GM21717 (cell line): ENCODE measurements around the gene YARS1.

ENCODE experiments used
- ATAC-seq: cut with Tn5 transposase; IDR thresholded peaks from one replicate; pipeline ENCODE4 v1.9.1; 2021; ENCODE audit warnings: mild to moderate bottlenecking, moderate library complexity; ENCODE audit not compliant: unreplicated experiment

Gene YARS1

DNA sequence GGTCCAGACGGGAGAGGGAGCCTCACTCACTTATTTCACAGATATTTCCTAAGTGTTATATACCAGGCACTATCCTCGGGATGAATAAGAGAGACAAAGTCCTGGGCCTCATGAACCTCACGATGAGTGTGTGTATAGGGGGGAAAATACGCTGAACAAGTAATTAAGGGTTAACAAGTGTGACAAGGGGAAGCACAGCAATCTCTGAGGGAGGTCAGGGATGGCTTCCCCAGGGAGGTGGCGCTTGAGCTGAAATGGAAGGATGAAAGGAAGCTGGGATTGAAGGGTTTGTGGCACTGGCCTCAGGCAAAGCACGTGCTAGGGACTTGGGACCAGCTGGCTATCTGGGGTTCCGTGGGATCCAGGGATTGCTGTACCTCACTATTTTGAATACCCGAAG lies 68.2 kb downstream of the YARS1 start:
- ATAC-seq = no peak

DNA sequence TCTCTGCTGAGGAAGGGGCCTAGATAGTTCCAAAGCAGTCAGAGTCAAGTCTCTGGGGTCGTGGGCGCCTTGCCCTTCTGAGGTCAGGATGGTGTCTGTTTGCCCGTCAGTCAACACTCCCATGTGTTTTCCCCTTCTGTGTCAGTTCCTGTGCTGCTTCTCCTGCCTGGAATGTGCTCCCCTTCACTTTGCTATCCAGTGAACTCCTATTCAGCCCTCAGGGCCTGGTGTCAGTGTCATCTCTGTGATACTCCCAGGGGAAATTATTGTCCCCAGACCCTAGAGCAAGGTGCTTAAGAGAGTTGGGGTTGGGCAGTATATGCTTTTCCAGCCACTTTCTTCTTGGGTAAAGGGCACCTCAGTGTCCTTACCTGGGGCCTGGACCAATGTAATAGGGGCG lies 68.8 kb downstream of the YARS1 start:
- no peak for ATAC-seq

DNA sequence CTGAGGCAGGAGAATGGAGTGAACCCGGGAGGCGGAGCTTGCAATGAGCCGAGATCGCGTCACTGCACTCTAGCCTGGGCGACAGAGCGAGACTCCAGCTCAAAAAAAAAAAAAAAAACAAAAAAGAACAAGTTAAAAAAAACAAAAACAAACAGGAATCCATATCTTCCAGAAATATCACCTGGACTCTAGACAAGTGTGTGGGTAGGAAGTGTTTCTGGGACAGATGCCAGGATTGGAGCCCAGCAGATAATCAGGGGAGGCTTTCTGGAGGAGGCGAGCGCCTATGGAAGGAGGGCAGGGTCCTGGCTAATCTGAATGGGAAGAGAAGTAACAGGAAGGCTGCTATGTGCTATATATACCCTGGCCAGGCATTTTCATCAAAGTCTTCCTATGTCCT lies 71.0 kb downstream of the YARS1 start:
- ATAC-seq = no peak

DNA sequence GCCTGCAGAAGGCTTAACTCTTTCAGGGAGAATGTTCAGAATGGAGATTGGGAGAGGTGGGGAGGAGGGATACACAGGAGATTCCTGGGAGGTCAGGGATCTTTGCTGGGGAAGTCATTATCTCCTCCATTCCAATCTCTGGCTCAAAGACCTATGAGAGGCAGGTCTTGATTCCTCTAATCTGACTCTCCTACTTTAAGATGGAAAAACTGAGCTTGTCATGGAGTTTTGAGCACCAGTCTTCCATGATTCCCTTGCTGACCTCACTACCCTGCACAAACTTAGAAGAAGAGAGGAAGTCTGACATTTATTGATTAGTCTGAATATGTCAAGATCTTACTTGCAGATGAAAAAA lies 73.1 kb downstream of the YARS1 start:
- no peak for ATAC-seq

DNA sequence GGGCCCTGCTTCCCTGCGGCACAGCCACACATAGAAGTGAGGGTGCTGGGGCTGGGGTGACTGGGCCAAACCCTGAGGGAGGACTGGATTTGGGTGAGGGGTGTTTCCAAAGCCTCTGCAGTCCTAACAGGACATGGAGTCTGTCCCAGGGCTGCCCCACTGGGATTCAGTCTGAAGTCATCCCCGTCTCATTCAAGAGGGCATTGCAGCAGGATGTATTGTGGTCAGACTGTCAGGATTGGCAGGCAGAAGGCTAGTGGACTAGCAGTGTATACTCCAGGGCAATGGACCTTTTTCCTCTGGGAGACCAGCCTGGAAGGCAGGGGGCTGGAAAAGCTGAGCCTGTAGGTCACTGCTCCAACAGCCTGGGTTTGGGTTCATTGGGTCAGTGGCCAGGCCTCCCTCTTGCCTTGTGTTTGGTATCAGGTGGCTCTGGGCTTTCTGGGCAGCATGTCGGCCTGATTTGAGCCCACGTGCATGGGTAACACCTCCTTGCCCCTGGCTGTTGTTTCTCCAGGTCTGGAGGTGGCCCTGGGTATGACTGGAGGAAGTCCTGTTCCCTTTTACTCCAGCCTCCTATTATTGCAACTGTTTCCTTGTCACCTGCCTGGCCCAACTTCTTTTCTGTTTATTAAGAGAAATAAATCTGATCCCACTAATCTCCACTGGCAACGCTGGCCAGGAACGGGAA lies 73.6 kb downstream of the YARS1 start:
- ATAC-seq = no peak

DNA sequence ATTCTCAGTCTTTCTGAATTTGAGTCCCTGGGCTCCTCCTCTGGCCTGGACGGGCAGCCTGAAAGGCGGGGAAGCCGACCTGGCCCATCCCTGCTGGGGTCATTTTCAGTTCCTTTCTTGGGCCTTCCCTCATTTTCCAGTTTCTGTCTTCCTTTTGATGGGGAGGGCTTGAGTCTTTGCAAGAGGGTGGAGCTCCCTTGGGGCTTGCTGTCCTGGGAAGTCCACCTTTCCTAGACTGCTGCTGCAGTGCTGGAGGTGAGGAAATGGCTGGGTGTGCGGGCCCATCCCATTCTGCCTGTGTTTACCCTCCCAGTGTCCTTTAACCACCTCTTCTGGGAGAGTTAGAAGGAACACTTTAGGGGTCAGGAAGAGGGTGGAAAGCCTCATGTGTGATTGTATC lies 74.2 kb downstream of the YARS1 start:
- no peak for ATAC-seq

DNA sequence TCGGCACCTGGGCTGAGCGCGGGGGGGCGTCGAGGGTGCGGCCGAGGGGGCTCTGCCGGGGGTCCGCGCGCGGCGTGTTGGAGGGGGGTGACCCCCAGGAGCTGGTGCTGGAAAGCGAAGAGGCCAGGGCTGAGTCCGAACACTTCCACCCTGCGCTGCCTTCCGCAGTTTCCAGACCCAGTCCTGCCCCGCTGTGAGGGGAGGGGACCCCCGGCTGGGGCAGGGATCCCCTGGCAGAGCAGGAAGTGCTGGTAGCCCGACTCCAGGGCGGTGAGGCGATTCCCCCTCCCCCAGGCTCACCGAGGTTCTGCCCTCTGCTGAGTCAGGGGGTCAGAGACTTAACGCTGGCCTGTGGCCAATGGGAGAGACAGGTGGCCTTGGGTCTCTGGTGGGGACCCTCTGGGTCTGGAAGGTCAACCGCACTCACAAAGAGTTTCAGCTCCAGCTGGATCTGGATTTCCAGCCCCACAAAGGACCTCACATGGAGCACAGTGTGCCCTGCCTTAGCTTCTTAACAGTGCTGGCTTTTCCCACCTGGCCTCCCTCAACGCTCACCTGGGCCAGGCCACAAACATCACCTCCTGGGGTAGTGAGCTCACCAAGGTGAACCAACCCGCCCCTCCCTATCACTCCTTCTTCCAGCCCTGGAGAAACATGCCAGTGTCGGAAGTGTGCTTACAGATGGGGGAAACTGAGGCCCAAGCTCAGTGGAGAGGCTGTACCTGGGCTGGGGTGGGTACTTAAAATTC lies 74.8 kb downstream of the YARS1 start:
- ATAC-seq = no peak

DNA sequence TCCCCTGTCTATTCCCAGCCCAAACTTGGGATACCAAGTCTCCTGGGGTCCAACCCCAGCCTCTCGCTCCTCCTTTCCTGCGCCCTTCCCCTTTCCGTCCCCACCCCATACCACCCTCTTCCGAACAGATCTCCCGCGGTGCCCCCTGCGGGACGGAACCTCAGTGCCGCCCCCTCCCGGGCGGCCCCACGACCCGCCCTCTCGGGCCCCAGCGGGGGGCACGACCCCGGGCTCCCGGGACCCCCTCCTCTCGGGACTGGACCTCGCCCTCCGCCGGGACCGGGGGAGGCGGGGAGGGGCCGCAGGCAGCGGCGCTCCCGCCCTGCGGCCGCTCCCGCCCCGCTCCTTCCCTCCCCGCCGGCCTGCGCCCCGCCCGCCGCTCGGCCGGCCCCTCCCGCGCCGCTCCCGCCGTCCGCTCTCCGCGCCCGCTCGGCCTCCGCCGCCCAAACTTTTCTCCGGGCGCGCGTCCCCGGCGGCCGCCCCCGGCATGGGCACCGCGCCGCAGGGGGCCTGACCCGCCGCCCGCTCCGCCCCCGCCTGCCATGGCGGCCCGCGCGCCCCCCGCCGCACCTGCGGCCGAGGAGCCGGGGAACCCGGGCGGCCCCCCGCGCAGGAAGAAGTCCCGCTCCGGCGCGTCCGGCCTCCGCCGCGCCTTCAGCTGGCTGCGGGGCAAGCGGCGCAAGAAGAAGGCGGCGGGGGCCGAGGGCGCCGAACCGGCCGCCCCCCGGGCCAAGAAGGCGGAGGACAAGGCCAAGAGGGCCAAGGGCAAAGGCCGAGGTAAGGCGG lies 75.6 kb downstream of the YARS1 start:
- ATAC-seq = no peak

DNA sequence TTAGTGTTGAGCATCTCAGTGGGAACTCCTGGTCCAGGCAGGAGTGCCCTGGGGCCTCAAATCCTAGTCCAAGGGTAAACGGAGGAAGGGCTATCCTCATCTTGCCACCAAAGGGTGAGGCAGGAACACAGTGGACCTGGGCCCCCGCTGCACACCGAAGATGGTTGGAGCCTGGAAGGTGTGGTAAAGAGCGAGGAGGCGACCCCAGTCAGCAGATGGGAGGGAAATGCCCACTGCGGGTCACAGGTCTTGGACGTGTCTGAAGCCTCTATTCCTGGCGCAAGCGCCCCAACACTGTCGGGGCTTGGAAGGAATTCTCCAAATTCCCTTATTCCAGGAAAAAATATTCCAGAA lies 76.1 kb downstream of the YARS1 start:
- no peak for ATAC-seq

DNA sequence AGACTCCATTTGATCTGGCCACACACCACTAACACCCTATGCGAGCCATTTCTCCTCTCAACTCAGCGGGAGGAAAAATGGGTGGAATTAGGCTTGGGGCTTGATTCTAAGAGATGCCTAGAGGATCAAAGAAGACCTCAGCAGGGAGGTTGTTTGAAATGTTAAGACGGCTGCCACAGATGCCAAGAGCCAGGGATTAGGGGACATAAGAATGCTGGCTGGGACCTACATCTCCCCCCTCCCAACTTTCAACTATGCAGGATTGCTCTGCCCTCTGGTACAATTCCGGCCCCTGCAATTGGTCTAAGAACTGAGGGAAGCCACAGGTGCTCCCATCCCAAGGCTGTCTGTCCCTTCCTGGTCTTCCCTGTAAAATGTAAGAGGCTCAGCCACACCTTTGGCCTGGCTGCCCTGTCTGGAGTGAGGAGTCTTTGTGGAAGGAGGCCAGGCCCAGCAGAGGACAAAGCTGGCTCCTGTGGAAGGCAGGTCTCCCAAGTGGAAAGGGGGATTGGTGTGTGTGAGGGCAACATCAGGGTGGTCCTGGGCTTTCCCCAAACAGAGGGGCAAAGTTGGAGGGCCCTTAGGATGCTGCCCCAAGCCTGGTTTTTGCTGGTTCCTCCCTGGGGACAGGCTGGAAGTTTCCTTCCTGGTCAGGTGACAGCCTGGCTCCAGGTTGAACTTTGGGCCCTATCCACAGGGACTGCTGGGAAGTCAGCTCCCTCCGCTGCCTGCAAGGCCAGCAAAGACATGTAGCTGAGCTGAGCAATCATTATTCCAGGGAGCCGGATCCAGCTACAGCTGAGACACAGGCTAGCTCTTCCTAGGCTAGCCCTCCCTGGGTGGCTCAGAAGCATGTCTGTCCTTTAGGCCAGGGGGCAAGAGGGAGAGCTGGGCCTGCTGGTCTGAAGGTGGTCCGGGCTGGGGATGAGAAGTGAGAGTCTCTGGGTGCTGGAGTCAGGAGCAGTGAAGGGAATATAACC lies 80.1 kb downstream of the YARS1 start:
- ATAC-seq = no peak

DNA sequence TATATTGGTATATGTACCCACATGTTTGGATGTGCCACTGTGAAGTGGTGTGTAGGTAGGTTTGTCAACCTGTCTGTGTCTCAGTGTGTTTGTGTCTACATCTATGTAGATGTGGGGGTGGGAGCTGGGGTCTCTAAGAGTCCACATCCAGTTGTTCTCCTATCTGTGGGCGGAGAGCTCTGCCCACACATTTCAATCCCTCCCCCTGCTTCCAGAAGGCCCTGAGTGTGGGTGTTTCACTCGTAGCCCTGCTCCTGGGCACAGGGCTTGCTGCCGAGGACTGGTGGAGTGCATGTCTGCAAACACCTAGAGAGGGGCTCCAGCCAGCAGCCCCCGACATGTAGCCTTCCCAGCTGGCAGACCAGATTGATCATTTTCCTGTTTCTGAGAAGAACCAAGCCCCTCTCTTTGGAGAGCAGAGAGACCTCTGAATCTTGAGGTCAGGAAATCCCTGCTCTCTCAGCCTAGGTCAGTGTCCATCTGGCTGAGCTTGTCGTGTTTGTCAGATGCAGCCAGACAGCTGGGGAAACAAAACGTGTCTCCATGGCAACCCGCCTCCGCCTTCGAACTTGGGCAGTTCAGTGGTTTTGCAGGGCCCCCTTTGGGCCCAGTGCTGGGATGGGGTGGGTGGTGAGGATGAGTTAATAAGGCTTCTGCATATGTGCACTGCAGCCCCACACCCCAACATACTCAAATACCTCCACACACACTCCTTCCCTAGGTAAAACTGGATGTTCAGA lies 83.4 kb downstream of the YARS1 start:
- ATAC-seq = no peak

DNA sequence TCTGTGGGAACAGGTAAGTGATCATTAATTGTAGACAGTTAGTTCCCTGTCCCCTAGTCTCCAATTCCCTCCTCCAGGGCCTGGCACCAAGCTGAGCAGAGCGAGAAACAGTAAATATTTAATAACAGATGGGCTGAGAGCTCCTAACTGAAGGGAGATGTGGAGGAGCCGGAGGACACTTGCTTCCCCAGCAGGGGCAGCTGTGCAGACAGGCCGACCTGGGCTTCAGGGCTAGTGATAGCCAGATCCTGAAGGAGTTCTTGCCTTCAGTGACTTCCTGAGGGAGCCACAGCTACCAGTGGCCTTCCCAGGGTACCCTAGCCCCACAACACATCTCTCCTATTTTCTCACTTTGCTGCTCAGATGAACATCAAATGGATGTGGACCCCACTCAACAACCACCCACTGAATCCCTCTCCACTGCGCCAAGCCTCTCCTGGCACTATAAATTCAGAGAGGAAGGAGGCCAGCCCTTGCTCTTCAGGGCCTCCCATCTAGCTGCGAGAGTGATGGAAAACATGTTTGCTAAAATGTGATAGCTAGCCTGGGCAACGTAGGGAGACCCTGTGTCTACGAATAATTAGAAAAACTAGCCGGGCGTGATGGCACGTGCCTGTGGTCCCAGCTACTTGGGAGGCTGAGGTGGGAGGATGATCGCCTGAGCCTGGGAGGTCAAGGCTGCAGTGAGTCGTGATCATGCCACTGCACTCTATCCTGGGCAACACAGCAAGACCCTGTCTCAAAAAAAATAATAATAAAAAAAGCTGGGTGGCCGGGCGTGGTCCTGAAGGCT lies 87.7 kb downstream of the YARS1 start:
- no peak for ATAC-seq

DNA sequence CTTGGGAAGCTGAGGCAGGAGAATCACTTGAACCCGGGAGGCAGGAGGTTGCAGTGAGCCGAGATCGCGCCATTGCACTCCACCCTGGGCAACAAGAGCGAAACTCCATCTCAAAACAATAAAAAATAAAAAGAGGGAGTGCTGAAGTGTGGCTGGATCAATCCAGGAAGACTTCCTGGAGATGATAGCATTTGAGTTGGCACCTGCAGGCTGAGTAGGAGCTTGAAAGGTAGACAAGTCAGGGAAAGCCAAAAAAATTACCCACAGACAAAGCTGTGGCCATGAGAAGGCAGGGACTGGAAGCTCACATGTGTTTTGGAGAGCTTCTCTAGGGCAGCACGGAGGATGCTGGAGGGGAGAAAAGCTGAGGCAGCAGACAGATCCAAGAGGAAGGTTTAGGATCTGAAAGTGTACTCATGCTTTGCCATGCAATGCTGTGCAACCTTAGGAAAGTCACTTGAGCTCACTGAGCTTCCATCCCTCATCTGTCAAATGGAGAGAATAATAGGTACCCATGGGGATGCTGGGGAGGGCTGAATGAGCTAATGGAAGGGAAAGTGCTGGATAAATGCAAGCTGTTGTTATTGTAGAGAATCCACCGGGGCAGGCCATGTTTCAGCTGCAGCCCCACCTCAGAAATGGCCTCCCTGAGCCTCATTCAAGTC lies 88.6 kb downstream of the YARS1 start:
- ATAC-seq = no peak

DNA sequence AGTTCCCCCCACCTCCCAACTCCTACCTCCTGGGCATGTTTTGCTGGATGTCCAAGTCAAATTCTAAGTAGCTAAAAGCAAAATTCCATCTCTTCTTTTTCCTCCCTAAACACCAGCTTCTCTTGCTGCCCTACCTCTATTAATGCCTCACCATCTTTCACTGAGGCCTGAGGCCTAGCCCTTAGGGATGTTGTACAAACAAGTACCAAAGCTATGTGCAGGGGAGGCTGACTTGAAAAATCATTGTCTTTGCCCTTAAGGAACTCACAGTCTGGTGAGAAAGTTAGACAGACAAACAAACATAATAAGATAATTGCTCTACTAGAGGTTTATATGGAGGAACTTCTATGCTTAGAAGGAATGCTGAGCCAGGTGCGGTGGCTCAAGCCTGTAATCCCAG lies 89.3 kb downstream of the YARS1 start:
- no peak for ATAC-seq

DNA sequence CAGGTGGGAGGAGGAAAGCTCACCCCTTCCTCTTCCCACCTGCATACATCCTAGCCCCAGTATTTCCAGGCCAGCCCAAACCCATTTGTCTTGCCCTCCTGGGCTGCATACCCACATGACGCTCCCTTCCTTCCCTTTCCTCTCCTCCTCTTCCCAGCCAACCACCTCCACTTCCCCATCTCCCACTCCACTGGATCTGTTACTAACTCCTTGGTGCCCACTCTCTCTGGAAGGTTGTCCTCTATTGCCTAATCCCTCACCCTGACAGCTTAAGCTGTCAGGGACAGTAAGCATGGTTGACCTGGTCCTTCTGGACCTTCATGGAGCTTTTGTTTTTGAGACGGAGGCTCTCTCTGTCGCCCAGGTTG lies 91.6 kb downstream of the YARS1 start:
- ATAC-seq = no peak
